ENCODE results near the gene JSRP1.
"Not testable (repeated sequence)": the region's sequence is repeated elsewhere in the genome, so short reads cannot be mapped to it uniquely, and the experiment has no call there.

JSRP1 gene

DNA sequence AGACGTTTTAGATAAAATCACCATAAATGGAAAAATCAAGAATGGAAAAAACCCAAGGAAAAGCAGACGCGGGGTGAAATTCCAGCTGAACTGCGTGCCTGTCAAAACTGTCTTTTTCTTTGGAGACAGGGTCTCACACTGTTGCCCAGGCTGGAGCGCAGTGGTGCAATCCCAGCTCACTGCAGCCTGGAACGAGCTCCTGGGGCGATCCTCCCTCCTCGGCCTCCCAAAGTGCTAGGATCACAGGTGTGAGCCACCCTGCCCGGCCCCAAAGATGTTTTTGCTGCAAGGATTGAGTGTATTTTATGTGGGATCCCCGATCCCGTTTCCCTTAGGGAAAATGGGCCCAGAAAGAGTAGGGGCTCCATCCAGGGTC lies 26.6 kb upstream of the JSRP1 start:
- ChIA-PET CTCF (interaction anchor here (0.9 to 2.3 kb wide), 3 partner anchors 10 to 33 kb away, joined by 3 to 16 read pairs (median 6); no protein-coding TSS in a partner anchor), POLR2A (no interaction called here)
- TF ChIP-seq, protein P1, sequence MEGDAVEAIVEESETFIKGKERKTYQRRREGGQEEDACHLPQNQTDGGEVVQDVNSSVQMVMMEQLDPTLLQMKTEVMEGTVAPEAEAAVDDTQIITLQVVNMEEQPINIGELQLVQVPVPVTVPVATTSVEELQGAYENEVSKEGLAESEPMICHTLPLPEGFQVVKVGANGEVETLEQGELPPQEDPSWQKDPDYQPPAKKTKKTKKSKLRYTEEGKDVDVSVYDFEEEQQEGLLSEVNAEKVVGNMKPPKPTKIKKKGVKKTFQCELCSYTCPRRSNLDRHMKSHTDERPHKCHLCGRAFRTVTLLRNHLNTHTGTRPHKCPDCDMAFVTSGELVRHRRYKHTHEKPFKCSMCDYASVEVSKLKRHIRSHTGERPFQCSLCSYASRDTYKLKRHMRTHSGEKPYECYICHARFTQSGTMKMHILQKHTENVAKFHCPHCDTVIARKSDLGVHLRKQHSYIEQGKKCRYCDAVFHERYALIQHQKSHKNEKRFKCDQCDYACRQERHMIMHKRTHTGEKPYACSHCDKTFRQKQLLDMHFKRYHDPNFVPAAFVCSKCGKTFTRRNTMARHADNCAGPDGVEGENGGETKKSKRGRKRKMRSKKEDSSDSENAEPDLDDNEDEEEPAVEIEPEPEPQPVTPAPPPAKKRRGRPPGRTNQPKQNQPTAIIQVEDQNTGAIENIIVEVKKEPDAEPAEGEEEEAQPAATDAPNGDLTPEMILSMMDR (IDR thresholded peaks at IDR 0.05; ENCODE audit: insufficient read depth, low read length, missing control alignments) = no peak
- no peak for DNase-seq (ENCODE audit: low read depth, low spot score)
- no peak overlapping the region for H3K4me3 ChIP-seq (ENCODE audit: low read depth, low read length)

DNA sequence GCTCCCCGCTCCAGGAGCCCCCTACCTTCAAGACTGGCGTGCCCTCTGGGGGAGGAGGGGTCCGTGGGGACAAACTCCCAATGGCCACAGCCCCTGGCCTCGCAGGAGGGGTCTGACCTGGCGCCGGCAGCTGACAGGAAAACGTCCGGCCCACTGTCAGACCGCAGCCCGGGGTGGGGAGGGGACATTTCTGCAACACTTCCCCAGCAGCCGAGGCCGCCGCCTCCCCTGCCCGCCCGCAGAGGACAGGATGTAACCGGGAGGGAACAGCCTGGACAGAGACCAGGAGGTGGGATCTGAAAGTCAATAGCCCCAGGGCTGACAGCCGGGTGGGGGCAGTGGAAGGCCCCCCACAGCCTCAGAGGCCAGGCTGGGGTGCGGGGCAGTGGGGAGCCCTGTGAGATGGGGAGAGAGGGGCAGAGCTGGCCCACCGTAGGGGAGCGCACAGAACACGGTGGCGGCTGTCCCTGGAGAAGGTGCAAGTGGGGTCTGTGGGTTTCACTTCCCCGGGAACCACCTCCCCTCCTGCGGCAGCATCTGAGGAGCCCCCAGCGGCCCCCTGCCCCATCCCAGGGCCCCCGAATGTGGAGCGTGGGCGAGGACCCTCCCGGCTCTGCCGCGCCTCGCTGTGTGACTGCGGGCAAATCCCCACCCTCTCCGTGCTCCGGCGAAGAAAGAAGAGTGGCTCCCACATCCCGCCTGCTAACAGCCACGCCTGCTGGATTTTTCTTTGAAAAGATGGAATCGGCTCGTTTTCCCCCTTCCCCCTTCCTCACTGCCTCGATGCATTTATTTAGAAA lies 26.0 kb upstream of the JSRP1 start, which contains the start of gene PEAK3:
TSS of gene PEAK3 (minus strand) at position 114 of the 800 bp plus-strand sequence. CDS start 1,244 bp downstream, outside the sequence.
- TF ChIP-seq, protein P1 (IDR thresholded peaks at IDR 0.05; ENCODE audit: insufficient read depth, low read length, missing control alignments) = no peak
- CTCF ChIA-PET = interaction anchor here (0.9 to 2.3 kb wide), 3 partner anchors 9 to 34 kb away, joined by 3 to 16 read pairs (median 6); no protein-coding TSS in a partner anchor
- peak within 1 kb of the TSS; percentile 36 for H3K4me3 ChIP-seq (ENCODE audit: low read depth, low read length)
- DNase-seq (ENCODE audit: low read depth, low spot score) = no peak
- POLR2A ChIA-PET = no interaction called here

DNA sequence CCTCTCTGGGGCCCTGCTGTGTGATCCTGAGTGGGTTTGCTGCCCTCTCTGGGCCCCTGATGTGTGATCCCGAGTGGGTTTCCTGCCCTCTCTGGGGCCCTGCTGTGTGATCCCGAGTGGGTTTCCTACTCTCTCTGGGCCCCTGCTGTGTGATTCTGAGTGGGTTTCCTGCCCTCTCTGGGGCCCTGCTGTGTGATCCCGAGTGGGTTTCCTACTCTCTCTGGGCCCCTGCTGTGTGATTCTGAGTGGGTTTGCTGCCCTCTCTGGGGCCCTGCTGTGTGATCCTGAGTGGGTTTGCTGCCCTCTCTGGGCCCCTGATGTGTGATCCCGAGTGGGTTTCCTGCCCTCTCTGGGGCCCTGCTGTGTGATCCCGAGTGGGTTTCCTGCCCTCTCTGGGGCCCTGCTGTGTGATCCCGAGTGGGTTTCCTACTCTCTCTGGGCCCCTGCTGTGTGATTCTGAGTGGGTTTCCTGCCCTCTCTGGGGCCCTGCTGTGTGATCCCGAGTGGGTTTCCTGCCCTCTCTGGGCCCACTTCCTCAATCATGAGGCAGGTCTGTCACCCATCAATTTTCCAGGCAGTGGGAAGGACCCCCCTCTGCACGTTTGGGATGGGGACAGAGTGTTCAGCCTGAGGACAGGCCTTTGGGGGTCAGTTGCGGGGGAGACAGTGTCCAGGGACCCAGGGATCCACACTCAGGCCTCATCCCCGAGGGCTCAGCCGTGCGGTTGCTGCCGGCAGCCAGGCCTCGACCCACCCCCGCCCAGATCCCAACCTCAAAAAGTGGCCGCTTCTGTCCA lies 25.2 kb upstream of the JSRP1 start:
- CTCF ChIA-PET = interaction anchor here (1.2 kb wide), 1 partner anchor 111 kb away, joined by 5 read pairs; no protein-coding TSS in a partner anchor
- POLR2A ChIA-PET; DNase-seq (ENCODE audit: low read depth, low spot score): not testable (repeated sequence)
- peak overlapping the region; percentile 36 for H3K4me3 ChIP-seq (ENCODE audit: low read depth, low read length)

DNA sequence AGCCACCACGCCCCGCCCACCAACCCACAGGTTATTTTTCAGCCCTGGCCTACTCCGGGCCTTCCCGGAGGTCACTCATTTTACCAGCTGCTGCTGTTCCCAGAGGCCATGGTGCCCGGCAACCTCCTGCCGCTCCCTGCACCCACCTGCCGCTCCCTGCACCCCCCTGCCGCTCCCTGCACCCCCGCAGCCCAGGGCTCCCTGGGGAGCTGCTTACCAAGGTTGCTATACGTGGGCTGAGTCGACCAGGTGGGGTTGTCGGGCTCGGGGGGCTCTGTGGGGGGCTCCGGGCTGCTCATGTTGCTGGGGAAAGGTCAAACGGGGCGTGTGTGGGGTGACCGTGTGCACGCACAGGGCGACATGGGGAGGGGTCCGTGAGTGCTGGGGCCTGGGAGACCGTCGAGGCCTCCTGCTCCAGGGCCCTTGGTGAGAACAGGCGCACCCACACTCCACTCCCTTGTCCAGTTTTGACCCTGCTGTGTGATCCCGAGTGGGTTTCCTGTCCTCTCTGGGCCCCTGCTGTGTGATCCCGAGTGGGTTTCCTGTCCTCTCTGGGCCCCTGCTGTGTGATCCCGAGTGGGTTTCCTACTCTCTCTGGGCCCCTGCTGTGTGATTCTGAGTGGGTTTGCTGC lies 24.5 kb upstream of the JSRP1 start:
- ChIA-PET POLR2A (no interaction called here), CTCF (interaction anchor here (1.2 to 1.7 kb wide), 2 partner anchors 35 to 112 kb away, joined by 3 to 5 read pairs; no protein-coding TSS in a partner anchor)
- TF ChIP-seq, protein P1 (IDR thresholded peaks at IDR 0.05; ENCODE audit: insufficient read depth, low read length, missing control alignments) = no peak
- H3K4me3 ChIP-seq (ENCODE audit: low read depth, low read length) = no peak overlapping the region
- DNase-seq (ENCODE audit: low read depth, low spot score) = no peak

DNA sequence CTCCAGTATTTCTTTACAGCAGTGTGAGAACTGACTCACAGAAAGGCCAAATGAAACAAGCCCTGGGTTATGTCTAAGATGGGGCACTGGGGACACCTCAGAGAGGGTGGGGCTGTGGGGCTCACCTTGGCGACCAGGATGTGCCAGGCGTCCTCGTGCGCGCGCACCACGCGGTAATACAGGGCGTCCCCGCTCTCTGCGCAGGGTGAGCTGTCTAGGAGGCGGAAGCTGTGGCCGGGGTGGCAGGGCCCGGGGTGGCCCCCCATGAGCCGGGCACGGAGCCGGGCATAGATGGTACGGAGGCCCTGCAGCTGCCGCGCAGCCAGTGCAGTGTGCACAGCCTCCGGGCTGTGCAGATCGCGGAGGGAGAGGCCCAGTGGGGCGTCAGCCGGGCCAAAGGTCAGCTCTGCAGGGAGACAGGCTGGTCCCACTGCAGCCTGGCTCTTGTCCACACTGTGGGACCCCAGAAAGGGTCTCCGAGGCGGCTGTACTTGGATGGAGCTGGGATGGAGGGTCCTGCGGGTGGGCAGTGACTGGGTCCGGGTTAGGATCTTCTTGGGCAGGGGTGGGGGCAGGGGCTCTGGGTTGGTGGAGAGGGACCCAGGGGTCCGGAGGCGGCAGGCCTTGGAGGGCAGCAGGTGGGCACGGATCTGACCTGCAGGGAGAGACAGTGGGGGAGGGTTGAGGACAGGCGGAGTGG lies 22.4 kb upstream of the JSRP1 start:
- ChIA-PET CTCF (interaction anchor here (1.8 kb wide), 1 partner anchor 17 kb away, joined by 5 read pairs; no protein-coding TSS in a partner anchor), POLR2A (interaction anchor here (0.5 to 1.0 kb wide), 3 partner anchors 10 to 44 kb away, joined by 3 to 5 read pairs (median 3); no protein-coding TSS in a partner anchor)
- TF ChIP-seq, protein P1 (IDR thresholded peaks at IDR 0.05; ENCODE audit: insufficient read depth, low read length, missing control alignments) = no peak

DNA sequence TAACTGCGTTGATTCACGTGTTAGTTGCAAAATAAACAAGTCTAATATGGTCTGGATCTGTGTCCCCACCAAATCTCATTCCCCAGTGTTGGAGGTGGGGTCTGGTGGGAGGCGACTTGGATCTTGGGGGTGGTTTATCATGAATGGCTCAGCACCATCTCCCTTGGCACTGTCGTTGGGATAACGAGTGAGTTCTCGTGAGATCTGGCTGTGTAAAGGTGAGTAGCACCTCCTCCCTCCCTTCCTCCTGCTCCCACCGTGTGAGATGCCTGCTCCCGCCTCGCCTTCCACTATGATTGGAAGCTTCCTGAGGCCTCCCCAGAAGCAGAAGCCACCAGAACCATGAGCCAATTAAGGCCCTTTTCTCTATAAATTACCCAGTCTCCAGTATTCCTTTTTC lies 20.9 kb upstream of the JSRP1 start:
- H3K4me3 ChIP-seq (ENCODE audit: low read depth, low read length) = no peak overlapping the region
- no peak for DNase-seq (ENCODE audit: low read depth, low spot score)
- ChIA-PET CTCF (interaction anchor here (1.1 to 3.2 kb wide), 2 partner anchors 14 to 113 kb away, joined by 4 to 11 read pairs; no protein-coding TSS in a partner anchor), POLR2A (interaction anchor here (1.0 kb wide), 1 partner anchor 51 kb away, joined by 3 read pairs; no protein-coding TSS in a partner anchor)
- TF ChIP-seq, protein P1 (IDR thresholded peaks at IDR 0.05; ENCODE audit: insufficient read depth, low read length, missing control alignments) = no peak

More for the DNA sequence above, 22.4 kb upstream of the JSRP1 start:
- no peak for DNase-seq (ENCODE audit: low read depth, low spot score)
- no peak overlapping the region for H3K4me3 ChIP-seq (ENCODE audit: low read depth, low read length)
